ENCODE results near the gene CNKSR1. TPM values are rescaled to one million over a fixed set of nuclear protein-coding genes. Genes with fewer than 3 reads are reported as not detected.

The CNKSR1 gene, protein sequence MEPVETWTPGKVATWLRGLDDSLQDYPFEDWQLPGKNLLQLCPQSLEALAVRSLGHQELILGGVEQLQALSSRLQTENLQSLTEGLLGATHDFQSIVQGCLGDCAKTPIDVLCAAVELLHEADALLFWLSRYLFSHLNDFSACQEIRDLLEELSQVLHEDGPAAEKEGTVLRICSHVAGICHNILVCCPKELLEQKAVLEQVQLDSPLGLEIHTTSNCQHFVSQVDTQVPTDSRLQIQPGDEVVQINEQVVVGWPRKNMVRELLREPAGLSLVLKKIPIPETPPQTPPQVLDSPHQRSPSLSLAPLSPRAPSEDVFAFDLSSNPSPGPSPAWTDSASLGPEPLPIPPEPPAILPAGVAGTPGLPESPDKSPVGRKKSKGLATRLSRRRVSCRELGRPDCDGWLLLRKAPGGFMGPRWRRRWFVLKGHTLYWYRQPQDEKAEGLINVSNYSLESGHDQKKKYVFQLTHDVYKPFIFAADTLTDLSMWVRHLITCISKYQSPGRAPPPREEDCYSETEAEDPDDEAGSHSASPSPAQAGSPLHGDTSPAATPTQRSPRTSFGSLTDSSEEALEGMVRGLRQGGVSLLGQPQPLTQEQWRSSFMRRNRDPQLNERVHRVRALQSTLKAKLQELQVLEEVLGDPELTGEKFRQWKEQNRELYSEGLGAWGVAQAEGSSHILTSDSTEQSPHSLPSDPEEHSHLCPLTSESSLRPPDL
- total RNA-seq: 10 to 100 TPM in 2 of 4 donors, 1 to 10 TPM in 1, under 1 TPM in 1; 0.29 to 13.3 (median 7.2) TPM

DNA sequence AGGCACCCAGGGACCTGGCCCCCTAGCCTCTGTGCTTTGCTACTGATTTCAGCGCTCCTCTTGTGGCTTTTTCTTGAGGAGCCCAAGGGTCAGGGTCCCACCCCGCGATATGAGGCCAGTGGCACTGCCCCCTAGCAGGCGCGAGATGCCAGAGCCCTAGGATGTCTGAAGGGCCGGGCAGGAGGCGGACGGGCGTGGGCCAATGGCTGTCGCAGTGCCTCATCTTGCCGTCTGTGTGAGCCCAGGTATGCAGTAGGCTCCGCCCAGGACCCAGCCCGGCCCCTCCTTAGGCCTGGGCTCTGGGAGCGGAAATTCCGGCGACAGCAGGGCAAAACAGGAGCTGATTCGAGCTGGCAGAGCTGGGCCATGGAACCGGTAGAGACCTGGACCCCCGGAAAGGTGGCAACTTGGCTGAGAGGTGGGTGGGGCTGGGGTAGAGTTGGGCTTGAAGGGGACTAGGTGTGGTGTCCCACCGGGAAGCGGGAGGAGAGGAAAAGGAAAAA, at the start of gene CNKSR1:
Gene CNKSR1, plus strand, starts transcription at position 310 of the 503 bp plus-strand sequence. Its CDS starts 57 bp downstream, at position 367.
- Histone ChIP-seq H3K36me3 (no peaks in the 10 kb centered on the region), H3K27ac (no peak within 1 kb of the TSS)
- intact Hi-C loops (cut with DNase I; ENCODE audit: low total_unique reads): no loop called here

DNA sequence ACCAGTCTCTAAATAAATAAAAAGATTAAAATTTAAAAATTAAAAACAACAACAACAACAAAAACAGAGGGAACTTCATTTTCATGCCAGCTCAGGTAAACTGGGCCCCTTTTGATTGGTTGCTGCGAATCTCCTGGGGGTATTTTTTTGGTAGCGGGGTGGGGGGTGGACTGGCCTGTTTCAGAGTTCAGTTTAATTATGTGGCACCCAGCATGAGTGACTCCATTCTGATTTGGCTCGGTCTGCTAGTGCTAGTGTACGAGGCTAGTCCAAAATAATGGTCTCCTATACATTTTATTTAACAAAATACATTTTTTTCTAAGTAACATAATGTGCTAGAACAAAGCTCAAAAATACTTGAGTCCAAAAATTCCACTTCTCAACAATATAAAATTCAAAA, 47.5 kb upstream of the CNKSR1 start:
- Histone ChIP-seq H3K9me3 (no peaks in the 10 kb centered on the region), H3K27ac (no peak overlapping the region), H3K4me1 (no peaks in the 10 kb centered on the region), H3K27me3 (no peaks in the 10 kb centered on the region), H3K36me3 (no peaks in the 10 kb centered on the region), H3K4me3 (no peak overlapping the region)
- intact Hi-C loops (cut with DNase I; ENCODE audit: low total_unique reads): no loop called here
- no peak for DNase-seq
- no peak for TF ChIP-seq POLR2A (IDR thresholded peaks at IDR 0.05)
- TF ChIP-seq, protein P1, sequence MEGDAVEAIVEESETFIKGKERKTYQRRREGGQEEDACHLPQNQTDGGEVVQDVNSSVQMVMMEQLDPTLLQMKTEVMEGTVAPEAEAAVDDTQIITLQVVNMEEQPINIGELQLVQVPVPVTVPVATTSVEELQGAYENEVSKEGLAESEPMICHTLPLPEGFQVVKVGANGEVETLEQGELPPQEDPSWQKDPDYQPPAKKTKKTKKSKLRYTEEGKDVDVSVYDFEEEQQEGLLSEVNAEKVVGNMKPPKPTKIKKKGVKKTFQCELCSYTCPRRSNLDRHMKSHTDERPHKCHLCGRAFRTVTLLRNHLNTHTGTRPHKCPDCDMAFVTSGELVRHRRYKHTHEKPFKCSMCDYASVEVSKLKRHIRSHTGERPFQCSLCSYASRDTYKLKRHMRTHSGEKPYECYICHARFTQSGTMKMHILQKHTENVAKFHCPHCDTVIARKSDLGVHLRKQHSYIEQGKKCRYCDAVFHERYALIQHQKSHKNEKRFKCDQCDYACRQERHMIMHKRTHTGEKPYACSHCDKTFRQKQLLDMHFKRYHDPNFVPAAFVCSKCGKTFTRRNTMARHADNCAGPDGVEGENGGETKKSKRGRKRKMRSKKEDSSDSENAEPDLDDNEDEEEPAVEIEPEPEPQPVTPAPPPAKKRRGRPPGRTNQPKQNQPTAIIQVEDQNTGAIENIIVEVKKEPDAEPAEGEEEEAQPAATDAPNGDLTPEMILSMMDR (IDR thresholded peaks at IDR 0.05): no peak

More for the DNA sequence above, at the start of gene CNKSR1:
- no peaks in the 10 kb centered on the region for H3K9me3 ChIP-seq
- no peak for TF ChIP-seq POLR2A (IDR thresholded peaks at IDR 0.05)
- H3K4me1 ChIP-seq: no peaks in the 10 kb centered on the region
- H3K4me3 ChIP-seq: no peak within 1 kb of the TSS
- no peak for DNase-seq
- H3K27me3 ChIP-seq: no peaks in the 10 kb centered on the region

DNA sequence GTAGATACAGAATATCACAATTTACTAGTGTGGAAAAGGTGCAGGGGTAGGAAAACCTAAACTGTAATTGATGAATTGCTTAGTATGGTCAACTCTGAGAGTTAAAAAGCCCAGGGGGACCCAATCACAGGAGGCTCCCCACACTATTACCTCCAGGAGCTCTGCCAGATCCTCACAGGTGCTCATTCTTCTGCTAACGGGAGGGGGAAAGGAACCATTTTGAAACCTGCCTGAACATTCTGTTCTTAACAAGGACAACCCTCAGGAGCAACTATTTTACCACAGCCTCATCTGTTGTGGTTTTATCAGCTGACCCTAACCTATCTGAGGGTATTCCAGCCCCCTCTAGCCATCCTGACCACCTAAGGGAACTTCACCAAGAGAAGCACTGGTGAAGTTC, 46.6 kb upstream of the CNKSR1 start:
- TF ChIP-seq, protein P1 (IDR thresholded peaks at IDR 0.05): no peak
- DNase-seq: no peak
- Histone ChIP-seq H3K4me1 (no peaks in the 10 kb centered on the region), H3K4me3 (no peak overlapping the region), H3K27me3 (no peaks in the 10 kb centered on the region), H3K9me3 (no peaks in the 10 kb centered on the region), H3K27ac (no peak overlapping the region), H3K36me3 (no peaks in the 10 kb centered on the region)
- intact Hi-C loops (cut with DNase I; ENCODE audit: low total_unique reads): no loop called here

DNA sequence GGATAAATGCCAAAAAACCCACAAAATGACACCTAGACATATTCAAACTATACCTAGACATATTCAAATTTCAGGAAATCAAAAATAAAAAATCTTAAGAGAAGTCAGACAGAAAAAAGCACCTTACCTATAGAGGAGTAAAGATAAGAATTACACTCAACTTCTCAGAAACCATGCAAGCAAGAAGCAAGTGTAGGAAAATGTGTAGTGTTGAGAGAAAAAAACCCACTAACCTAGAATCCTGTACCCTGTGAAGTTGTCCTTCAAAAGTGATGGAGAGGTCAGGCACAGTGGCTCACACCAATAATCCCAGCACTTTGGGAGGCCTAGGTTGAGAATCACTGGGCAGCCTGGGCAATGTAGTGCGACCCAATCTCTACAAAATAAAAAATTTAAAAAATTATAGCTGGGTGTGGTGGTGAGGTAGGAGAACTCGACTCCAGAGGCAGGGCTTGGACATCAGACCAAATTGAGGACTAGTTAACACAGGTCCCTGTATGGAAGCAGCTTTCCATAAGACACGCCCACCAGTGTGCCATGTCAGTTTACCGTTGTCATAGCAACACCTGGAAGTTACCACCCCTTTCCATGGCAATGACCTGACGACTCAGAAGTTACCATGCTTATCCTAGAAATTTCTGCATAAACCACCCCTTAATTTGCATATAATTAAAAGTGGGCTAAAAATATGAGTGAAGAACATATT, 45.0 kb upstream of the CNKSR1 start:
- intact Hi-C loops (cut with DNase I; ENCODE audit: low total_unique reads): no loop called here
- no peak overlapping the region for H3K27ac ChIP-seq
- H3K36me3 ChIP-seq: no peaks in the 10 kb centered on the region
- H3K9me3 ChIP-seq: no peaks in the 10 kb centered on the region
- H3K4me3 ChIP-seq: no peak overlapping the region
- no peaks in the 10 kb centered on the region for H3K27me3 ChIP-seq
- H3K4me1 ChIP-seq: no peaks in the 10 kb centered on the region
- no peak for DNase-seq
- TF ChIP-seq, protein P1 (IDR thresholded peaks at IDR 0.05): no peak
- TF ChIP-seq POLR2A (IDR thresholded peaks at IDR 0.05): no peak

DNA sequence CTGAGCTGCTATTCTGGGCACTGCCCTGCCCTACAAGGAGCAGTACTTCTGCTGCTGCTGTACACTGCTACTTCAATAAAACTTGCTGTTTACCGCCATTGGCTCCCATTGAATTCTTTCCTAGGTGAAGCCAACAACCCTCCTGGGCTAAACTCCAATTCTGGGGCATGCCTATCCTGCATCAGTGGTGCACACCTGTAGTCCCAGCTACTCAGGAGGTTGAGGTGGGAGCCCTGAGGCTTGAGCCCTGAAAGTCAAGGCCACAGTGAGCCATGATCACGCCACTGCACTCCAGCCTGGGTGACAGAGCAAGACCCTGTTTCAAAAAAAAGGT, 44.5 kb upstream of the CNKSR1 start:
- Histone ChIP-seq H3K27me3 (no peaks in the 10 kb centered on the region), H3K36me3 (no peaks in the 10 kb centered on the region), H3K27ac (no peak overlapping the region), H3K4me1 (no peaks in the 10 kb centered on the region), H3K9me3 (no peaks in the 10 kb centered on the region), H3K4me3 (no peak overlapping the region)
- no peak for DNase-seq
- intact Hi-C loops (cut with DNase I; ENCODE audit: low total_unique reads): no loop called here
- no peak for TF ChIP-seq POLR2A (IDR thresholded peaks at IDR 0.05)
- TF ChIP-seq, protein P1 (IDR thresholded peaks at IDR 0.05): no peak

Measured in uterus (tissue), 4 donors.